ENCODE results near the gene CASP9.
A peak's percentile ranks its signal among the peaks of the same experiment; 100 is the strongest.
"Not testable (repeated sequence)": the region's sequence is repeated elsewhere in the genome, so short reads cannot be mapped to it uniquely, and the experiment has no call there.

CASP9 gene

GRCh38 chr1:15469361-15469760 lies 54.7 kb downstream of the CASP9 start:
- no peak for TF ChIP-seq CTCF (conservative IDR thresholded peaks at IDR 0.05; ENCODE audit: control insufficient read depth, insufficient read depth, low read depth, low read length)
- no peak for DNase-seq (ENCODE audit: low read depth)
- no peak overlapping the region for H3K4me3 ChIP-seq (ENCODE audit: control insufficient read depth, low read depth, low read length)

GRCh38 chr1:15468145-15468544 lies 55.9 kb downstream of the CASP9 start:
- no peak for DNase-seq (ENCODE audit: low read depth)
- no peak for TF ChIP-seq CTCF (conservative IDR thresholded peaks at IDR 0.05; ENCODE audit: control insufficient read depth, insufficient read depth, low read depth, low read length)
- no peak overlapping the region for H3K4me3 ChIP-seq (ENCODE audit: control insufficient read depth, low read depth, low read length)

- H3K4me3 ChIP-seq (ENCODE audit: control insufficient read depth, low read depth, low read length); DNase-seq (ENCODE audit: low read depth): not testable (repeated sequence)
These were observed 56.9 kb downstream of the CASP9 start for GRCh38 chr1:15466955-15467625.

- TF ChIP-seq CTCF (conservative IDR thresholded peaks at IDR 0.05; ENCODE audit: control insufficient read depth, insufficient read depth, low read depth, low read length) = no peak
- H3K4me3 ChIP-seq (ENCODE audit: control insufficient read depth, low read depth, low read length) = no peak overlapping the region
- DNase-seq (ENCODE audit: low read depth) = no peak
These were observed 58.3 kb downstream of the CASP9 start for GRCh38 chr1:15465674-15466073.

GRCh38 chr1:15463926-15464322 lies 60.1 kb downstream of the CASP9 start:
- DNase-seq (ENCODE audit: low read depth); H3K4me3 ChIP-seq (ENCODE audit: control insufficient read depth, low read depth, low read length): not testable (repeated sequence)

GRCh38 chr1:15463064-15463800 lies 60.8 kb downstream of the CASP9 start:
- not testable (repeated sequence) for DNase-seq (ENCODE audit: low read depth); H3K4me3 ChIP-seq (ENCODE audit: control insufficient read depth, low read depth, low read length)

- H3K4me3 ChIP-seq (ENCODE audit: control insufficient read depth, low read depth, low read length) = no peak overlapping the region
- no peak for TF ChIP-seq CTCF (conservative IDR thresholded peaks at IDR 0.05; ENCODE audit: control insufficient read depth, insufficient read depth, low read depth, low read length)
- DNase-seq (ENCODE audit: low read depth) = no peak
These were observed 63.3 kb downstream of the CASP9 start for GRCh38 chr1:15460708-15461095.

GRCh38 chr1:15459771-15460707 lies 64.0 kb downstream of the CASP9 start:
- peak; percentile 30 for DNase-seq (ENCODE audit: low read depth)
- TF ChIP-seq CTCF (conservative IDR thresholded peaks at IDR 0.05; ENCODE audit: control insufficient read depth, insufficient read depth, low read depth, low read length) = no peak

GRCh38 chr1:15458388-15458787 lies 65.6 kb downstream of the CASP9 start:
- not testable (repeated sequence) for H3K4me3 ChIP-seq (ENCODE audit: control insufficient read depth, low read depth, low read length); DNase-seq (ENCODE audit: low read depth)

More at GRCh38 chr1:15459771-15460707, 64.0 kb downstream of the CASP9 start:
- H3K4me3 ChIP-seq (ENCODE audit: control insufficient read depth, low read depth, low read length) = no peak overlapping the region

Measured in fibroblast of mammary gland (primary cell).